Mesodermal cell (in vitro differentiated cells): ENCODE measurements around the gene PTOV1.
"Not testable (repeated sequence)": the region's sequence is repeated elsewhere in the genome, so short reads cannot be mapped to it uniquely, and the experiment has no call there.

Experiments
- H3K27ac ChIP-seq: 2 replicates; pipeline ENCODE4 v1.7.0; 2013; ENCODE audit warnings: mild to moderate bottlenecking, low read depth, low read length, moderate library complexity; ENCODE audit not compliant: severe bottlenecking
- H3K36me3 ChIP-seq: 2 replicates; pipeline ENCODE4 v1.7.1; 2013; ENCODE audit warnings: mild to moderate bottlenecking, low read length, moderate library complexity; ENCODE audit not compliant: control insufficient read depth, insufficient read depth
- H3K4me1 ChIP-seq: one replicate; pipeline ENCODE4 v1.7.1; 2013; ENCODE audit warnings: mild to moderate bottlenecking, low read length; ENCODE audit not compliant: insufficient read depth, control insufficient read depth, poor library complexity, severe bottlenecking
- H3K4me3 ChIP-seq: 2 replicates; pipeline ENCODE4 v1.7.0; 2013; ENCODE audit warnings: low read length, control low read depth, mild to moderate bottlenecking; ENCODE audit not compliant: insufficient read depth, poor library complexity, severe bottlenecking; ENCODE audit errors: extremely low read depth
- H3K9me3 ChIP-seq: 2 replicates; pipeline ENCODE4 v1.7.1; 2013; ENCODE audit warnings: mild to moderate bottlenecking, low read length, moderate library complexity; ENCODE audit not compliant: control insufficient read depth
- WGBS, 2 experiments: methylation state at CpG; one replicate each; pipeline ENCODE4 v1.1.5; 2013; ENCODE audit warnings: missing lambda C conversion rate in 2 of 2; ENCODE audit not compliant: insufficient coverage in 2 of 2; 5-methylcytosine and 5-hydroxymethylcytosine counted together

Gene PTOV1

GRCh38 chr19:49818649-49819370 lies 32.1 kb upstream of the PTOV1 start:
- Histone ChIP-seq H3K36me3 (peaks cover 32% of the 10 kb centered on the region), H3K4me3 (peak overlapping the region; percentile 96), H3K27ac (peak overlapping the region; percentile 95), H3K9me3 (no peaks in the 10 kb centered on the region), H3K4me1 (peaks cover 6% of the 10 kb centered on the region)
- 47 to 53% methylated on average over 11 to 16 of the region's 16 CpGs for WGBS, 2 experiments

GRCh38 chr19:49819452-49820115 lies 31.4 kb upstream of the PTOV1 start:
- WGBS, 2 experiments = 86 to 97% methylated on average over 4 to 5 of the region's 7 CpGs
- Histone ChIP-seq H3K36me3 (peaks cover 40% of the 10 kb centered on the region), H3K4me3 (peak overlapping the region; percentile 96)
- H3K27ac ChIP-seq, H3K9me3 ChIP-seq, H3K4me1 ChIP-seq: not testable (repeated sequence)

- Histone ChIP-seq H3K36me3 (peaks cover 44% of the 10 kb centered on the region), H3K9me3 (no peaks in the 10 kb centered on the region), H3K27ac (no peak overlapping the region), H3K4me1 (peaks cover 6% of the 10 kb centered on the region), H3K4me3 (no peak overlapping the region)
- 88 to 97% methylated on average over 6 to 7 of the region's 10 CpGs for WGBS, 2 experiments
Measured at GRCh38 chr19:49820125-49820524, 30.8 kb upstream of the PTOV1 start.

GRCh38 chr19:49823472-49823871 lies 27.5 kb upstream of the PTOV1 start:
- H3K36me3 ChIP-seq = peaks cover 53% of the 10 kb centered on the region
- H3K9me3 ChIP-seq = no peaks in the 10 kb centered on the region
- peaks cover 6% of the 10 kb centered on the region for H3K4me1 ChIP-seq
- 85 to 89% methylated on average over 11 to 12 of the region's 12 CpGs for WGBS, 2 experiments
- H3K27ac ChIP-seq = no peak overlapping the region
- no peak overlapping the region for H3K4me3 ChIP-seq

GRCh38 chr19:49824662-49825061 lies 26.3 kb upstream of the PTOV1 start:
- 95 to 97% methylated on average over 3 to 6 of the region's 6 CpGs for WGBS, 2 experiments
- no peak overlapping the region for H3K27ac ChIP-seq

GRCh38 chr19:49827034-49827433 lies 23.9 kb upstream of the PTOV1 start:
- Histone ChIP-seq H3K27ac (no peak overlapping the region), H3K36me3 (peaks cover 72% of the 10 kb centered on the region), H3K4me3 (no peak overlapping the region), H3K4me1 (peaks cover 4% of the 10 kb centered on the region), H3K9me3 (no peaks in the 10 kb centered on the region)
- 95 to 98% methylated on average over 14 of the region's 14 CpGs for WGBS, 2 experiments

More at GRCh38 chr19:49824662-49825061, 26.3 kb upstream of the PTOV1 start:
- peaks cover under 1% of the 10 kb centered on the region for H3K4me1 ChIP-seq
- no peak overlapping the region for H3K4me3 ChIP-seq
- H3K9me3 ChIP-seq = no peaks in the 10 kb centered on the region
- H3K36me3 ChIP-seq = peaks cover 64% of the 10 kb centered on the region

- WGBS, 2 experiments = 94 to 98% methylated on average over 8 of the region's 8 CpGs
- Histone ChIP-seq H3K4me3 (no peak overlapping the region), H3K27ac (no peak overlapping the region), H3K9me3 (no peaks in the 10 kb centered on the region), H3K4me1 (peaks cover 4% of the 10 kb centered on the region), H3K36me3 (peaks cover 73% of the 10 kb centered on the region)
Measured at GRCh38 chr19:49829200-49829599, 21.8 kb upstream of the PTOV1 start.

- H3K9me3 ChIP-seq = no peaks in the 10 kb centered on the region
- H3K4me3 ChIP-seq = no peak overlapping the region
- H3K36me3 ChIP-seq = peaks cover 72% of the 10 kb centered on the region
- H3K4me1 ChIP-seq = peaks cover 4% of the 10 kb centered on the region
- no peak overlapping the region for H3K27ac ChIP-seq
- WGBS, 2 experiments = 94 to 96% methylated on average over 13 to 18 of the region's 18 CpGs
Measured at GRCh38 chr19:49829721-49830120, 21.2 kb upstream of the PTOV1 start.

GRCh38 chr19:49830766-49831165 lies 20.2 kb upstream of the PTOV1 start:
- no peak overlapping the region for H3K4me3 ChIP-seq
- H3K9me3 ChIP-seq = no peaks in the 10 kb centered on the region
- 95 to 100% methylated on average over 7 to 10 of the region's 12 CpGs for WGBS, 2 experiments
- H3K36me3 ChIP-seq = peaks cover 77% of the 10 kb centered on the region
- H3K27ac ChIP-seq = no peak overlapping the region
- H3K4me1 ChIP-seq = peaks cover 4% of the 10 kb centered on the region

- Histone ChIP-seq H3K36me3 (peaks cover 85% of the 10 kb centered on the region), H3K4me1 (peaks cover 5% of the 10 kb centered on the region), H3K27ac (no peak overlapping the region), H3K9me3 (no peaks in the 10 kb centered on the region), H3K4me3 (no peak overlapping the region)
- 89 to 100% methylated on average over 7 of the region's 8 CpGs for WGBS, 2 experiments
Measured at GRCh38 chr19:49831592-49831991, 19.4 kb upstream of the PTOV1 start.

GRCh38 chr19:49832556-49832955 lies 18.4 kb upstream of the PTOV1 start:
- peaks cover 9% of the 10 kb centered on the region for H3K4me1 ChIP-seq
- 94 to 96% methylated on average over 6 to 8 of the region's 9 CpGs for WGBS, 2 experiments
- H3K4me3 ChIP-seq = no peak overlapping the region
- H3K36me3 ChIP-seq = peaks cover 94% of the 10 kb centered on the region
- no peak overlapping the region for H3K27ac ChIP-seq
- H3K9me3 ChIP-seq = no peaks in the 10 kb centered on the region
